HFFc6 (cell line): ENCODE results near the gene RNF135. TPM values are rescaled to one million over a fixed set of nuclear protein-coding genes. Genes with fewer than 3 reads are reported as not detected.

Source experiments
- DNase-seq: peaks from one replicate; pipeline ENCODE4 v3.0.0-alpha.2; 2018
- H3K27ac Mint-ChIP-seq: 2 replicates; pipeline ENCODE4 v1.8.0; 2020; ENCODE audit warnings: mild to moderate bottlenecking, mixed read lengths
- H3K27me3 Mint-ChIP-seq: 2 replicates; pipeline ENCODE4 v1.8.0; 2021; ENCODE audit warnings: mild to moderate bottlenecking, moderate library complexity, mixed read lengths; ENCODE audit not compliant: insufficient read depth
- H3K36me3 Mint-ChIP-seq: 2 replicates; pipeline ENCODE4 v1.8.0; 2021; ENCODE audit warnings: low read depth, mixed read lengths
- H3K4me1 Mint-ChIP-seq: 2 replicates; pipeline ENCODE4 v1.8.0; 2020; ENCODE audit warnings: low read depth, mixed read lengths
- H3K4me3 Mint-ChIP-seq: 2 replicates; pipeline ENCODE4 v1.8.0; 2020; ENCODE audit warnings: mild to moderate bottlenecking, moderate library complexity, mixed read lengths
- H3K9me3 Mint-ChIP-seq: 2 replicates; pipeline ENCODE4 v1.8.0; 2020; ENCODE audit warnings: mild to moderate bottlenecking, mixed read lengths
- long read RNA-seq: library from polyadenylated mRNA; unstranded; transcript quantifications from one replicate; pipeline ENCODE4 v2.0.0, GENCODE V29; 2019
- total RNA-seq, 6 experiments: library from RNA; stranded (reverse); fragmentation: NEBNext Ultra II Directional; extraction: Animal tissue kit (Norgen Biotek cat#: 25700); gene quantifications; 2 replicates in 1 of 6; 3 replicates in 5 of 6; pipeline ENCODE4 v1.2.3, GENCODE V29; 2021
- TF ChIP-seq, protein P1 (sequence below): fragments of 200-600 bp; sonication (generic); IDR thresholded peaks from 2 replicates; pipeline ENCODE4 v1.5.0; 2021; ENCODE audit warnings: antibody characterized with exemption, mild to moderate bottlenecking

RNF135 gene, protein sequence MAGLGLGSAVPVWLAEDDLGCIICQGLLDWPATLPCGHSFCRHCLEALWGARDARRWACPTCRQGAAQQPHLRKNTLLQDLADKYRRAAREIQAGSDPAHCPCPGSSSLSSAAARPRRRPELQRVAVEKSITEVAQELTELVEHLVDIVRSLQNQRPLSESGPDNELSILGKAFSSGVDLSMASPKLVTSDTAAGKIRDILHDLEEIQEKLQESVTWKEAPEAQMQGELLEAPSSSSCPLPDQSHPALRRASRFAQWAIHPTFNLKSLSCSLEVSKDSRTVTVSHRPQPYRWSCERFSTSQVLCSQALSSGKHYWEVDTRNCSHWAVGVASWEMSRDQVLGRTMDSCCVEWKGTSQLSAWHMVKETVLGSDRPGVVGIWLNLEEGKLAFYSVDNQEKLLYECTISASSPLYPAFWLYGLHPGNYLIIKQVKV
- total RNA-seq, result 10 to 100 TPM; 10.4 to 12.1 (median 11.8) TPM
- long read RNA-seq, transcript RNF135-202 (5 exons, 2,892 nt), result major isoform, 31 of 49 reads
- long read RNA-seq, transcript RNF135-205 (6 exons, 2,098 nt), result minor isoform, 5 of 49 reads
- long read RNA-seq, transcript RNF135-201 (4 exons, 1,905 nt), result minor isoform, 5 of 49 reads
- long read RNA-seq, partial matches to known transcripts, result 1 of 49 reads
- long read RNA-seq, other reads (novel, unspliced or antisense), result 6 of 49 reads

DNA sequence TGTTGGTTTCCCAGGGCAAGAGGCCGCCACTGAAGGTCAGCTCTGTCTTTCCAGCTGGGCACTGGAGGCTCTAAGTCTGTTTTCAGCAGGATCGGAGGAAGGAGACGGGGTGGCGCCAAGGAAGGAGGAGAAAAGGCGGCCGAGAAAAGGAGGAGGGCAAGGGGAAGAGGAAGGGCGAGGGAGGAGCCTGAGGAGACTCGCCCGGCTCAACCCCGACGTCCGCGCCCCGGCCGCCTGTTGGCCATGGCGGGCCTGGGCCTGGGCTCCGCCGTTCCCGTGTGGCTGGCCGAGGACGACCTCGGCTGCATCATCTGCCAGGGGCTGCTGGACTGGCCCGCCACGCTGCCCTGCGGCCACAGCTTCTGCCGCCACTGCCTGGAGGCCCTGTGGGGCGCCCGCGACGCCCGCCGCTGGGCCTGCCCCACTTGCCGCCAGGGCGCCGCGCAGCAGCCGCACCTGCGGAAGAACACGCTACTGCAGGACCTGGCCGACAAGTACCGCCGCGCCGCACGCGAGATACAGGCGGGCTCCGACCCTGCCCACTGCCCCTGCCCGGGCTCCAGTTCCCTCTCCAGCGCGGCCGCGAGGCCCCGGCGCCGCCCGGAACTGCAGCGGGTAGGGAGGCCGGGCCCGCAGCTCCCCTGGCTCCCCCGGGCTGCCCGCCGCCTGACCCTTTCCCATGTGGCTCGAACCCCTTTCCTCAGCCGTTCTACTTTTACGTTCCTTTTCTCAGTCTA is at the start of gene RNF135:
TSS of gene RNF135 (plus strand) at position 209 of the 737 bp plus-strand sequence. CDS start at position 244, 35 bp downstream.
- TF ChIP-seq, protein P1, sequence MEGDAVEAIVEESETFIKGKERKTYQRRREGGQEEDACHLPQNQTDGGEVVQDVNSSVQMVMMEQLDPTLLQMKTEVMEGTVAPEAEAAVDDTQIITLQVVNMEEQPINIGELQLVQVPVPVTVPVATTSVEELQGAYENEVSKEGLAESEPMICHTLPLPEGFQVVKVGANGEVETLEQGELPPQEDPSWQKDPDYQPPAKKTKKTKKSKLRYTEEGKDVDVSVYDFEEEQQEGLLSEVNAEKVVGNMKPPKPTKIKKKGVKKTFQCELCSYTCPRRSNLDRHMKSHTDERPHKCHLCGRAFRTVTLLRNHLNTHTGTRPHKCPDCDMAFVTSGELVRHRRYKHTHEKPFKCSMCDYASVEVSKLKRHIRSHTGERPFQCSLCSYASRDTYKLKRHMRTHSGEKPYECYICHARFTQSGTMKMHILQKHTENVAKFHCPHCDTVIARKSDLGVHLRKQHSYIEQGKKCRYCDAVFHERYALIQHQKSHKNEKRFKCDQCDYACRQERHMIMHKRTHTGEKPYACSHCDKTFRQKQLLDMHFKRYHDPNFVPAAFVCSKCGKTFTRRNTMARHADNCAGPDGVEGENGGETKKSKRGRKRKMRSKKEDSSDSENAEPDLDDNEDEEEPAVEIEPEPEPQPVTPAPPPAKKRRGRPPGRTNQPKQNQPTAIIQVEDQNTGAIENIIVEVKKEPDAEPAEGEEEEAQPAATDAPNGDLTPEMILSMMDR, result peak; percentile 57
- Mint-ChIP-seq H3K27me3 (no peaks in the 10 kb centered on the region), H3K4me1 (peaks cover 31% of the 10 kb centered on the region), H3K4me3 (peak within 1 kb of the TSS; percentile 96), H3K36me3 (peaks cover 27% of the 10 kb centered on the region), H3K27ac (peak within 1 kb of the TSS; percentile 95), H3K9me3 (peaks cover 16% of the 10 kb centered on the region)
- DNase-seq, result peak; percentile 75

DNA sequence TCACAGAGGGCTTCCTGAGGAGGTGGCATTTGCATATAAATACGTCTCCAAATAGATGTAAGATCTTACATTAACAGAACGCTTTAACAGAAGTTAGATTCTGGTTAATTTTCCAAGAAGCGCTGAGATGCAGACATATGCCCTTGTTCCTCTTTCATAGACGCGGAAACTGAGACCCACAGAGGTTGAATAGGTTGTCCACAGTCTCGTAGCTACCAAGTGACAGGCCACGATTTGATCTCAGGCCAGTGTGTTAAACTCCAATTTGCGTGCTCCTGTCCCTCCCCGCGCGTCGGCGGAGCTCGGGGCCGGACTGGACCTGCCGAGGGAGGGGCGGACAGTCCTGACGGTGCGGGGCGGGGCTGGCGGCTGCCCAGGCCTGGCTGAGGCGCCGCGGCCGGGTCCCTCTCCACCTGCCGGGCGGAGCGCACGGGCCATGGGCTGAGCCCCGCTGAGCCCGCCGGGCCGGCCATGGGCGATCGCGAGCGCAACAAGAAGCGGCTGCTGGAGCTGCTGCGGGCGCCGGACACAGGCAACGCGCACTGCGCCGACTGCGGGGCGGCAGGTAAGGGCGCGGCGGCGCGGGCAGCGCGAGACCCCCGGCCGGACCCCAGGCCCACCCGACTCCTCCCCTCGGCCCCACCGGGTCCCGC is 49.2 kb upstream of the RNF135 start, which contains the start of gene ADAP2:
TSS of gene ADAP2 (plus strand) at position 402 of the 653 bp plus-strand sequence. CDS start at position 472, 70 bp downstream.
- no peaks in the 10 kb centered on the region; the same call in 1 of the 2 replicates for H3K36me3 Mint-ChIP-seq
- peaks cover 22% of the 10 kb centered on the region for H3K4me1 Mint-ChIP-seq
- H3K27ac Mint-ChIP-seq, result no peak within 1 kb of the TSS
- H3K9me3 Mint-ChIP-seq, result no peaks in the 10 kb centered on the region
- TF ChIP-seq, protein P1, result no peak
- no peak for DNase-seq
- peak within 1 kb of the TSS; percentile 50 for H3K4me3 Mint-ChIP-seq
- H3K27me3 Mint-ChIP-seq, result peaks cover 36% of the 10 kb centered on the region

DNA sequence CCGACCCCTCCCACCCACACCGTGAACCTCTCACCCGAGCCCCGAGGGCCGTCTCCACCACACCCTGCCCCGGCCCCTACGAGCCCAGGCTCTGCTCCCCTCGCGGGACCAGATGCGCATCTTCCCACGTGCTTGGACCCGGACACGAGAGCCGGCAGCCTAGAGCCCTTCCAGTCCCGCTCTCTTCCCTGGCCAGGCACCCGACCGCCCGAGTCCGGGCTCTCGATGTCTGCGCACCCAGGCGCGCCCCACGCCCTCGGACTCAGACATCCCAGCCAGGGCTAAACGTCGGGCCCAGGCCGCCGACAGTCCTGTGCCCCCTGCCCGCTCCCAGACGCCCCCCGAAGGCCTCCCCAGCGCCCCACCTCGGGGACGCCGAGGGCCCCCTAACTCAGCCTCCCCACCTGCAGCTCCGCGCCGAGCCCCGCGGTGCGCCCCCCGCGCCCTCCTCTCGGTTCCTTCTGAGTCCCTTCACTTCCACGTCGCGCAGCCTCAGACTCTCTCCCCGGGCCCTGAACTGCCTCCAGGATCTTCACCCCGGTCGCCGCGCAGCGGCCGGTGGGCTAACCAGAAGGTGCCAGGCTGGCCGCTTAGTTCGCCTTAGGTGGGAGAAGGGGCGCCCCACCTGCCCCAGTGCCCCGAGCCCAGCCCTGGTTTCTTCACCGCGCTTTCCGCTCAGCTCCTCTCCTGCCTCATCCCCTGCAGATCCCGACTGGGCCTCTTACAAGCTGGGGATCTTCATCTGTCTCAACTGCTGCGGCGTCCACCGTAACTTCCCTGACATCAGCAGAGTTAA is 48.4 kb upstream of the RNF135 start:
- no peak for DNase-seq
- TF ChIP-seq, protein P1, result no peak
- peak overlapping the region; percentile 20; the same call in 1 of the 2 replicates for H3K4me3 Mint-ChIP-seq
- H3K4me1 Mint-ChIP-seq, result peaks cover 22% of the 10 kb centered on the region
- H3K27me3 Mint-ChIP-seq, result peaks cover 37% of the 10 kb centered on the region
- no peaks in the 10 kb centered on the region; the same call in 1 of the 2 replicates for H3K36me3 Mint-ChIP-seq
- H3K27ac Mint-ChIP-seq, result no peak overlapping the region
- H3K9me3 Mint-ChIP-seq, result no peaks in the 10 kb centered on the region

DNA sequence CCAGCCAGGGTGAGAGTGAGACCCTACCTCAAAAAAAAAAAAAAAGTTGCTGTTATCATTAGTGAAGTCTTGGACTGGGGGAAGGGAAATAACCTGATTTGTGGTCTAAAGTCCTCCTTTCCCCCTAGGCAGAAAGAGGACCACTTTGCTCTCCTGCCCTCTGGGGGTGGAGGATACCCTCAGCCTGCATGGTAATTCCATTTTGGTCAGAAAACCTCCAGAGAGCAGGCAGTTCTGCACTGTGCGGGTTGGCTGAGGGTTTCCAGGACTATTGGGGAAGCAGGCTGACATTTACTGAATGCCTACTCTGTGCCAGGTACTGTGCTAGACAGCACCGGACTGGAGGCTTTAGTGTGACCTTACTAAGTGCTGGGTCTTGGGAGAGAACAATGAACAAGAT is 46.5 kb upstream of the RNF135 start:
- Mint-ChIP-seq H3K4me3 (no peak overlapping the region), H3K27ac (no peak overlapping the region), H3K9me3 (no peaks in the 10 kb centered on the region), H3K36me3 (no peaks in the 10 kb centered on the region; the same call in 1 of the 2 replicates), H3K27me3 (peaks cover 42% of the 10 kb centered on the region), H3K4me1 (peaks cover 22% of the 10 kb centered on the region)
- DNase-seq, result no peak
- TF ChIP-seq, protein P1, result no peak
